HL-60 (cell line): ENCODE results near the gene TMEM52B.

ENCODE experiments used
- CTCF ChIP-seq: IDR thresholded peaks from one replicate; pipeline ENCODE4 v1.5.1; 2011; ENCODE audit warnings: low read length, control low read depth, inconsistent platforms; ENCODE audit not compliant: insufficient read depth
- POLR2AphosphoS5 ChIP-seq: IDR thresholded peaks from 2 replicates; pipeline ENCODE4 v1.6.1; 2012; ENCODE audit warnings: low read depth

GRCh38 chr12:10174986-10175614 is 3.7 kb upstream of the TMEM52B start:
- no peak for TF ChIP-seq POLR2AphosphoS5
- TF ChIP-seq CTCF, result no peak
